Measurements from ENCODE around the gene SPATS1. TPM values are rescaled to one million over a fixed set of nuclear protein-coding genes. Genes with fewer than 3 reads are reported as not detected.

Gene SPATS1
- total RNA-seq, 1 donor from 2014 or later, result not detected

DNA sequence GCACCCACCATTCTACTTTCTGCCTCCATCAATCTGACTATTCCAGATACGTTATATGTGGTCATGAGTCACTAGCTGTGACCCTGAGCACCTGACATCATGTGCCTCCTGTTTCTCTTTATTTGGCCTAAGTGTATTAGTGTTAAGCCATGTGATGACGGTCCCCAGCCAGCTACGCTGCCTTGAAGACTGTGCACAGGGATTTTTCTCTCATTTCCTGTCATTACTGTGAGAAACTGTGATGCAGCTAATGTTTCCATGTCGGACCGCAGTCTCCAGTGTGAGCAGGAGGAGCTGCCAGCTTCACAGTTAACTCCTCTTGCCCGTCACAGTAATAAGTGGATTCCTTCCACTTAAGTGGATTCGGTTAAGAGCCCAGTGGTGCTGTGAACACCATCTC is 9.9 kb upstream of the SPATS1 start:
- Histone ChIP-seq H3K9me3 (ENCODE audit: low read depth) (no peaks in the 10 kb centered on the region), H3K27ac (no peak overlapping the region), H3K27me3 (peaks cover 7% of the 10 kb centered on the region), H3K4me2 (no peak overlapping the region), H3K36me3 (no peaks in the 10 kb centered on the region), H3F3A (ENCODE audit: low read depth) (peaks cover 4% of the 10 kb centered on the region), H3K79me2 (ENCODE audit: low read depth) (no peaks in the 10 kb centered on the region), H3K4me1 (peaks cover 15% of the 10 kb centered on the region), H3K4me3 (no peak overlapping the region), H2AFZ (replicated peaks) (no peak overlapping the region), H3K9ac (no peak overlapping the region), H4K20me1 (ENCODE audit: low read depth) (no peaks in the 10 kb centered on the region)
- peaks cover 24% of the 10 kb centered on the region for H3K4me1 Mint-ChIP-seq
- TF ChIP-seq EZH2phosphoT487 (IDR thresholded peaks at IDR 0.05) (no peak), EZH2 (IDR thresholded peaks at IDR 0.05) (no peak)
- TF ChIP-seq, protein P1, sequence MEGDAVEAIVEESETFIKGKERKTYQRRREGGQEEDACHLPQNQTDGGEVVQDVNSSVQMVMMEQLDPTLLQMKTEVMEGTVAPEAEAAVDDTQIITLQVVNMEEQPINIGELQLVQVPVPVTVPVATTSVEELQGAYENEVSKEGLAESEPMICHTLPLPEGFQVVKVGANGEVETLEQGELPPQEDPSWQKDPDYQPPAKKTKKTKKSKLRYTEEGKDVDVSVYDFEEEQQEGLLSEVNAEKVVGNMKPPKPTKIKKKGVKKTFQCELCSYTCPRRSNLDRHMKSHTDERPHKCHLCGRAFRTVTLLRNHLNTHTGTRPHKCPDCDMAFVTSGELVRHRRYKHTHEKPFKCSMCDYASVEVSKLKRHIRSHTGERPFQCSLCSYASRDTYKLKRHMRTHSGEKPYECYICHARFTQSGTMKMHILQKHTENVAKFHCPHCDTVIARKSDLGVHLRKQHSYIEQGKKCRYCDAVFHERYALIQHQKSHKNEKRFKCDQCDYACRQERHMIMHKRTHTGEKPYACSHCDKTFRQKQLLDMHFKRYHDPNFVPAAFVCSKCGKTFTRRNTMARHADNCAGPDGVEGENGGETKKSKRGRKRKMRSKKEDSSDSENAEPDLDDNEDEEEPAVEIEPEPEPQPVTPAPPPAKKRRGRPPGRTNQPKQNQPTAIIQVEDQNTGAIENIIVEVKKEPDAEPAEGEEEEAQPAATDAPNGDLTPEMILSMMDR (IDR thresholded peaks at IDR 0.05), result no peak
- H3K27me3 Mint-ChIP-seq (ENCODE audit: insufficient read depth, low read depth), result peaks cover 8% of the 10 kb centered on the region
- no peak for DNase-seq (ENCODE audit: low spot score)
- no peaks in the 10 kb centered on the region for H3K9me3 Mint-ChIP-seq
- peak overlapping the region; percentile 2 for H3K4me3 Mint-ChIP-seq
- H3K27ac Mint-ChIP-seq, result no peak overlapping the region
- H3K36me3 Mint-ChIP-seq, result no peaks in the 10 kb centered on the region

DNA sequence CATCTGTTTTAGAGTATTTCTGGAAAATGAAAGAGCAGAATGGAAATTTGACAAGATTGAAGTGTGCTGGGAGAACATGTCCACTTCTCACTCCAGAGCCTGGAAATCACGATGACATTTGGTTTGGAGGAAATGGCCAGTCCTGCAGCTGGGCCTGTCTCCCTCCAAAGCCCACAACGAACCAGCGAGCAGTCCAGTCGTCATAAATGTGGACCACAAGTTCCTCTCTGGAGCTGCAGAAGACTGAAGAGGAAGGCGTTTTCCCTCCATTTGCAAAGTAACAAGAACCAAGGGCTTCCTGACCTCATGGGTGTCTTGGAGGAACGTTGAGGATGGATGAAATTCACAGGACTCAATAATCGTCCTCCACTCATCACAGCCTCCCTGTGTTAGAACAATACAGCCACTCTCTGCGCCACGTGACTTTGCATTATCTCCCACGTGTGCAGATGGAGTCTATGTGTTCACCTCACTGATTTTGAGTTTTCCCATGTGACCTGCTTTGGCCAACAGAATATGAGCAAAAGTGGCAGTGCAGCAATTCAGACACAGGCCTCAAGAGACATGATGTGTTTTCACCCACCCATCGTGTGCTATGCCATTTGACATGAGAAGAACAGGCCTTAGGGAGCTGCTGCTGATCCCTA is 9.1 kb upstream of the SPATS1 start:
- TF ChIP-seq EZH2 (IDR thresholded peaks at IDR 0.05) (no peak), EZH2phosphoT487 (IDR thresholded peaks at IDR 0.05) (no peak)
- TF ChIP-seq, protein P1 (IDR thresholded peaks at IDR 0.05), result no peak
- H3K27me3 Mint-ChIP-seq (ENCODE audit: insufficient read depth, low read depth), result peaks cover 4% of the 10 kb centered on the region
- no peak overlapping the region for H3K4me2 ChIP-seq
- no peaks in the 10 kb centered on the region for H3K36me3 ChIP-seq
- peaks cover 8% of the 10 kb centered on the region for H3K4me1 ChIP-seq
- H3K36me3 Mint-ChIP-seq, result no peaks in the 10 kb centered on the region
- H3K79me2 ChIP-seq (ENCODE audit: low read depth), result no peaks in the 10 kb centered on the region
- H3K9ac ChIP-seq, result no peak overlapping the region
- no peak for DNase-seq (ENCODE audit: low spot score)
- no peak overlapping the region for H2AFZ ChIP-seq (replicated peaks)
- H3K4me3 ChIP-seq, result no peak overlapping the region
- peaks cover 17% of the 10 kb centered on the region for H3K4me1 Mint-ChIP-seq
- no peak overlapping the region for H3K4me3 Mint-ChIP-seq
- H3K9me3 Mint-ChIP-seq, result no peaks in the 10 kb centered on the region
- no peaks in the 10 kb centered on the region for H3K9me3 ChIP-seq (ENCODE audit: low read depth)
- H3F3A ChIP-seq (ENCODE audit: low read depth), result peaks cover 9% of the 10 kb centered on the region
- no peak overlapping the region for H3K27ac Mint-ChIP-seq
- no peak overlapping the region for H3K27ac ChIP-seq
- H3K27me3 ChIP-seq, result peaks cover 7% of the 10 kb centered on the region
- no peaks in the 10 kb centered on the region for H4K20me1 ChIP-seq (ENCODE audit: low read depth)

DNA sequence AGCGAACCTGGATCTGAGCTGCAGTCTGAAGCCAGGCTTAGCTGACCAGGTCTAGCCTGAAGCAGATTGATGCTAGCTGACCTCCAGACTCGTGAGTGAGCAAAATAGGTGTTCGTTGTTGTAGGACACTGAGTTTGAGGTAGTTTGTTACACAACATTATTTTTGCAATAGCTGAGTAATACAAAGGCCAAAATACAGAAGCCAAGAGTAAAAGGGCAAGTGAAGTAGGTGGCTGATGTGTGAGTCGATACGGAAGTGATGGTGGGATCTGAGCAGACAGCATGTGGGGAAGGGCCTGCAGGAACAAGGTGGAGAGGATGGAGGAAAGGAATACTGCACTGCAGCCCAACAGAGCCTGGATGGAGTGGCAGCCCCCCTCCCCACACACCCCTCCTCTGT is 8.5 kb upstream of the SPATS1 start:
- Histone ChIP-seq H3K79me2 (ENCODE audit: low read depth) (no peaks in the 10 kb centered on the region), H3K9me3 (ENCODE audit: low read depth) (no peaks in the 10 kb centered on the region), H3K27ac (no peak overlapping the region), H3K4me3 (no peak overlapping the region), H3K4me1 (peaks cover 6% of the 10 kb centered on the region), H4K20me1 (ENCODE audit: low read depth) (no peaks in the 10 kb centered on the region), H3K36me3 (no peaks in the 10 kb centered on the region), H3K4me2 (no peak overlapping the region), H2AFZ (replicated peaks) (no peak overlapping the region), H3K9ac (no peak overlapping the region), H3F3A (ENCODE audit: low read depth) (peaks cover 9% of the 10 kb centered on the region), H3K27me3 (peaks cover 5% of the 10 kb centered on the region)
- no peak for DNase-seq (ENCODE audit: low spot score)
- Mint-ChIP-seq H3K36me3 (no peaks in the 10 kb centered on the region), H3K9me3 (no peaks in the 10 kb centered on the region), H3K4me3 (peak overlapping the region; percentile 15), H3K27ac (no peak overlapping the region), H3K27me3 (ENCODE audit: insufficient read depth, low read depth) (peaks cover 4% of the 10 kb centered on the region), H3K4me1 (peaks cover 20% of the 10 kb centered on the region)
- TF ChIP-seq EZH2phosphoT487 (IDR thresholded peaks at IDR 0.05), result no peak
- TF ChIP-seq, protein P1 (IDR thresholded peaks at IDR 0.05), result no peak
- no peak for TF ChIP-seq EZH2 (IDR thresholded peaks at IDR 0.05)

All from neural progenitor cell (in vitro differentiated cells).